Measurements from ENCODE around the gene ATG2B.

The ATG2B gene

GRCh38 chr14:96309896-96310330 lies 53.2 kb downstream of the ATG2B start:
- no peak for DNase-seq (ENCODE audit: low read depth in 2 of 2)

GRCh38 chr14:96309133-96309895 lies 53.8 kb downstream of the ATG2B start:
- no peak for DNase-seq (ENCODE audit: low read depth in 2 of 2)

- no peak for DNase-seq (ENCODE audit: low read depth in 2 of 2)
These were observed 55.7 kb downstream of the ATG2B start for GRCh38 chr14:96307434-96307833.

GRCh38 chr14:96304956-96305355 lies 58.2 kb downstream of the ATG2B start:
- no peak for DNase-seq (ENCODE audit: low read depth in 2 of 2)

- DNase-seq (ENCODE audit: low read depth in 2 of 2), result no peak
These were observed 59.2 kb downstream of the ATG2B start for GRCh38 chr14:96303981-96304380.

GRCh38 chr14:96299441-96299840 lies 63.7 kb downstream of the ATG2B start:
- no peak for DNase-seq (ENCODE audit: low read depth in 2 of 2)

- DNase-seq (ENCODE audit: low read depth in 2 of 2), result no peak
These were observed 65.1 kb downstream of the ATG2B start for GRCh38 chr14:96297997-96298515.

GRCh38 chr14:96297000-96297399 lies 66.1 kb downstream of the ATG2B start:
- DNase-seq (ENCODE audit: low read depth in 2 of 2), result no peak

- DNase-seq (ENCODE audit: low read depth in 2 of 2), result no peak
These were observed 68.9 kb downstream of the ATG2B start for GRCh38 chr14:96294246-96294645.

- no peak for DNase-seq (ENCODE audit: low read depth in 2 of 2)
These were observed 75.3 kb downstream of the ATG2B start for GRCh38 chr14:96287856-96288255.

- no peak for DNase-seq (ENCODE audit: low read depth in 2 of 2)
These were observed 76.9 kb downstream of the ATG2B start for GRCh38 chr14:96286251-96286650.

GRCh38 chr14:96285667-96286066 lies 77.5 kb downstream of the ATG2B start:
- DNase-seq (ENCODE audit: low read depth in 2 of 2), result no peak

- no peak for DNase-seq (ENCODE audit: low read depth in 2 of 2)
These were observed 78.7 kb downstream of the ATG2B start for GRCh38 chr14:96284430-96284829.

GRCh38 chr14:96284008-96284407 lies 79.1 kb downstream of the ATG2B start:
- DNase-seq (ENCODE audit: low read depth in 2 of 2), result no peak

- DNase-seq (ENCODE audit: low read depth in 2 of 2), result no peak
These were observed 81.7 kb downstream of the ATG2B start for GRCh38 chr14:96281486-96281885.

- no peak for DNase-seq (ENCODE audit: low read depth in 2 of 2)
These were observed 83.0 kb downstream of the ATG2B start for GRCh38 chr14:96280104-96280503.

GRCh38 chr14:96279564-96279963 lies 83.6 kb downstream of the ATG2B start:
- no peak for DNase-seq (ENCODE audit: low read depth in 2 of 2)

GRCh38 chr14:96277890-96278289 lies 85.3 kb downstream of the ATG2B start:
- DNase-seq (ENCODE audit: low read depth in 2 of 2), result no peak

GRCh38 chr14:96275177-96276112 lies 87.7 kb downstream of the ATG2B start:
- DNase-seq (ENCODE audit: low read depth in 2 of 2), result peak; percentile 14 to 48

GRCh38 chr14:96274543-96274942 lies 88.6 kb downstream of the ATG2B start:
- DNase-seq (ENCODE audit: low read depth in 2 of 2), result no peak

- no peak for DNase-seq (ENCODE audit: low read depth in 2 of 2)
These were observed 89.0 kb downstream of the ATG2B start for GRCh38 chr14:96274122-96274521.

GRCh38 chr14:96273629-96274028 lies 89.5 kb downstream of the ATG2B start:
- DNase-seq (ENCODE audit: low read depth in 2 of 2), result no peak
